ENCODE results near the gene ASB3.
A peak's percentile ranks its signal among the peaks of the same experiment; 100 is the strongest.

The ASB3 gene

GRCh38 chr2:53630026-53630606 is 156.6 kb downstream of the ASB3 start:
- DNase-seq (ENCODE audit: low read depth), result no peak
- no peak overlapping the region for H3K4me3 ChIP-seq (ENCODE audit: low read length)
- TF ChIP-seq, protein P1, sequence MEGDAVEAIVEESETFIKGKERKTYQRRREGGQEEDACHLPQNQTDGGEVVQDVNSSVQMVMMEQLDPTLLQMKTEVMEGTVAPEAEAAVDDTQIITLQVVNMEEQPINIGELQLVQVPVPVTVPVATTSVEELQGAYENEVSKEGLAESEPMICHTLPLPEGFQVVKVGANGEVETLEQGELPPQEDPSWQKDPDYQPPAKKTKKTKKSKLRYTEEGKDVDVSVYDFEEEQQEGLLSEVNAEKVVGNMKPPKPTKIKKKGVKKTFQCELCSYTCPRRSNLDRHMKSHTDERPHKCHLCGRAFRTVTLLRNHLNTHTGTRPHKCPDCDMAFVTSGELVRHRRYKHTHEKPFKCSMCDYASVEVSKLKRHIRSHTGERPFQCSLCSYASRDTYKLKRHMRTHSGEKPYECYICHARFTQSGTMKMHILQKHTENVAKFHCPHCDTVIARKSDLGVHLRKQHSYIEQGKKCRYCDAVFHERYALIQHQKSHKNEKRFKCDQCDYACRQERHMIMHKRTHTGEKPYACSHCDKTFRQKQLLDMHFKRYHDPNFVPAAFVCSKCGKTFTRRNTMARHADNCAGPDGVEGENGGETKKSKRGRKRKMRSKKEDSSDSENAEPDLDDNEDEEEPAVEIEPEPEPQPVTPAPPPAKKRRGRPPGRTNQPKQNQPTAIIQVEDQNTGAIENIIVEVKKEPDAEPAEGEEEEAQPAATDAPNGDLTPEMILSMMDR (IDR thresholded peaks at IDR 0.05; ENCODE audit: insufficient read depth, low read depth, low read length, missing control alignments), result no peak

DNA sequence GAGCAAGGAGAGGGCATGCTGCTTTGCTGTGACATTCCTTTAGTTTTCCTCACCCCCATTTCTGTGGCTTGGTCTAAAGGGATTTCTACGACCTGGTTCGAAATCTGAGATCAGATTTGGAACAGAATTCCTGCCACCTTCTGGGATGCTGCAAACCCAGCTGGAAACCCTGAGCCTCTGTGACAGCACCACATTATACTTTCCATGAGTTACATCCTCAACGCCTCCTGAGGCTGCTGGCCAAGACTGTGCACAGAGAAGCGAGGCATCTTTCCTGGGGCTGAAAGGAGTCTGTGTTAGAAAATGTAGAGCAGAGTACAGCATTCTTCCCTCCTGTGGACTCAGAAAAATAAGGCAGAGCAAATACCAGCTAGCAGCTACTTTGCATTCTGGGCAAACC is 157.3 kb downstream of the ASB3 start:
- no peak overlapping the region for H3K4me3 ChIP-seq (ENCODE audit: low read length)
- TF ChIP-seq, protein P1 (IDR thresholded peaks at IDR 0.05; ENCODE audit: insufficient read depth, low read depth, low read length, missing control alignments), result no peak
- no peak for DNase-seq (ENCODE audit: low read depth)

GRCh38 chr2:53629001-53629400 is 157.8 kb downstream of the ASB3 start:
- no peak overlapping the region for H3K4me3 ChIP-seq (ENCODE audit: low read length)
- TF ChIP-seq, protein P1 (IDR thresholded peaks at IDR 0.05; ENCODE audit: insufficient read depth, low read depth, low read length, missing control alignments), result no peak

GRCh38 chr2:53622141-53622540 is 164.6 kb downstream of the ASB3 start:
- DNase-seq (ENCODE audit: low read depth), result peak; percentile 18
- no peak overlapping the region for H3K4me3 ChIP-seq (ENCODE audit: low read length)
- TF ChIP-seq, protein P1 (IDR thresholded peaks at IDR 0.05; ENCODE audit: insufficient read depth, low read depth, low read length, missing control alignments), result no peak

More at GRCh38 chr2:53629001-53629400, 157.8 kb downstream of the ASB3 start:
- no peak for DNase-seq (ENCODE audit: low read depth)

- TF ChIP-seq, protein P1 (IDR thresholded peaks at IDR 0.05; ENCODE audit: insufficient read depth, low read depth, low read length, missing control alignments), result no peak
- no peak overlapping the region for H3K4me3 ChIP-seq (ENCODE audit: low read length)
- DNase-seq (ENCODE audit: low read depth), result no peak
Observed at GRCh38 chr2:53620981-53621380, 165.8 kb downstream of the ASB3 start.
